DMS79 (cell line): ENCODE data around the gene CFTR.
"Not testable (repeated sequence)": the region's sequence is repeated elsewhere in the genome, so short reads cannot be mapped to it uniquely, and the experiment has no call there.

Experiments used
- DNase-seq: peaks from one replicate; lab custom pipeline; 2025; lab: John Stamatoyannopoulos, UW

The CFTR gene

GRCh38 chr7:117502331-117502730 is 22.5 kb downstream of the CFTR start:
- DNase-seq = no peak

- no peak for DNase-seq
Measured at GRCh38 chr7:117505238-117505637, 25.4 kb downstream of the CFTR start.

GRCh38 chr7:117508676-117509075 is 28.9 kb downstream of the CFTR start:
- DNase-seq = no peak

GRCh38 chr7:117517194-117517593 is 37.4 kb downstream of the CFTR start:
- not testable (repeated sequence) for DNase-seq

- DNase-seq = no peak
Measured at GRCh38 chr7:117530390-117530789, 50.6 kb downstream of the CFTR start.

- DNase-seq = no peak
Measured at GRCh38 chr7:117531595-117532244, 51.9 kb downstream of the CFTR start.

- no peak for DNase-seq
Measured at GRCh38 chr7:117538053-117538452, 58.2 kb downstream of the CFTR start.

- no peak for DNase-seq
Measured at GRCh38 chr7:117544061-117544460, 64.2 kb downstream of the CFTR start.

- DNase-seq = no peak
Measured at GRCh38 chr7:117548035-117548434, 68.2 kb downstream of the CFTR start.

GRCh38 chr7:117550625-117551024 is 70.8 kb downstream of the CFTR start:
- DNase-seq = no peak

GRCh38 chr7:117552660-117553059 is 72.8 kb downstream of the CFTR start:
- DNase-seq = no peak

- DNase-seq = no peak
Measured at GRCh38 chr7:117555260-117555659, 75.4 kb downstream of the CFTR start.

- no peak for DNase-seq
Measured at GRCh38 chr7:117559391-117559790, 79.6 kb downstream of the CFTR start.

GRCh38 chr7:117560030-117560429 is 80.2 kb downstream of the CFTR start:
- DNase-seq = no peak

- no peak for DNase-seq
Measured at GRCh38 chr7:117562759-117563158, 82.9 kb downstream of the CFTR start.

GRCh38 chr7:117564080-117564479 is 84.3 kb downstream of the CFTR start:
- DNase-seq = no peak

- no peak for DNase-seq
Measured at GRCh38 chr7:117564627-117565026, 84.8 kb downstream of the CFTR start.

- no peak for DNase-seq
Measured at GRCh38 chr7:117565226-117565625, 85.4 kb downstream of the CFTR start.

GRCh38 chr7:117567781-117568180 is 88.0 kb downstream of the CFTR start:
- no peak for DNase-seq

- DNase-seq = peak; percentile 98
Measured at GRCh38 chr7:117572856-117573620, 93.2 kb downstream of the CFTR start.

GRCh38 chr7:117581424-117581823 is 101.6 kb downstream of the CFTR start:
- no peak for DNase-seq

- DNase-seq = no peak
Measured at GRCh38 chr7:117582219-117582704, 102.4 kb downstream of the CFTR start.

- no peak for DNase-seq
Measured at GRCh38 chr7:117587931-117588330, 108.1 kb downstream of the CFTR start.
